Measurements from ENCODE around the gene TMEM176B.

- TF ChIP-seq CTCF (IDR thresholded peaks at IDR 0.05) = no peak
- TF ChIP-seq POLR2A (IDR thresholded peaks at IDR 0.05) = no peak
These were observed 5.7 kb upstream of the TMEM176B start for GRCh38 chr7:150805864-150806263.

Measured in lower leg skin (tissue), 3 donors.